ENCODE results near the gene UPK3BL1.
"Not testable (repeated sequence)": the region's sequence is repeated elsewhere in the genome, so short reads cannot be mapped to it uniquely, and the experiment has no call there.

DNA sequence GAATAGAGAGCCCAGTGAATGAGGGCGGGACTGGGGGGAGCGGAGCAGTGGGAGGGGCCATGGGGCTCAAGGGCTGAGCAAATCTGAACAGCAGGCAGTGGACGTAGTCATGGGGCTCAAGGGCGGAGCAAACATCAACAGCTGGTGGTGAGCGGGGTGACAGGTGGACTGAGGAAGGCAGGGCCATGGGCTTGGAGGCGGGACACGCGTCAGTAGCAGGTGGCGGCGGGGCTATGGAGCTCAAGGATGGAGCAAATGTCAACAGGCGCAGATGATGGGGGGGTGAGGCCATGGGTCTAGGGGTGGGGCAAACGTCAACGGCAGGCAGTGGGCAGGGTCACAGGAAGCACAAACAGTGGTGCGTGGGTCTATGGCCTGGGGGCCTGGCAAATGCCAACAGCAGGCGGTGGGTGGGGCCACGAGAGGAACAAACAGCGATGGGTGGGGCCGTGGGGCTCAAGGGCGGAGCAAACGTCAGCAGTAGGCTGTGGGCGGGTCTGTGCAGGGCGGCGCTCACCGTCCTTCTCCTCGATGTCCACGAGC, 50.0 kb downstream of the UPK3BL1 start:
- TF ChIP-seq, protein P1, sequence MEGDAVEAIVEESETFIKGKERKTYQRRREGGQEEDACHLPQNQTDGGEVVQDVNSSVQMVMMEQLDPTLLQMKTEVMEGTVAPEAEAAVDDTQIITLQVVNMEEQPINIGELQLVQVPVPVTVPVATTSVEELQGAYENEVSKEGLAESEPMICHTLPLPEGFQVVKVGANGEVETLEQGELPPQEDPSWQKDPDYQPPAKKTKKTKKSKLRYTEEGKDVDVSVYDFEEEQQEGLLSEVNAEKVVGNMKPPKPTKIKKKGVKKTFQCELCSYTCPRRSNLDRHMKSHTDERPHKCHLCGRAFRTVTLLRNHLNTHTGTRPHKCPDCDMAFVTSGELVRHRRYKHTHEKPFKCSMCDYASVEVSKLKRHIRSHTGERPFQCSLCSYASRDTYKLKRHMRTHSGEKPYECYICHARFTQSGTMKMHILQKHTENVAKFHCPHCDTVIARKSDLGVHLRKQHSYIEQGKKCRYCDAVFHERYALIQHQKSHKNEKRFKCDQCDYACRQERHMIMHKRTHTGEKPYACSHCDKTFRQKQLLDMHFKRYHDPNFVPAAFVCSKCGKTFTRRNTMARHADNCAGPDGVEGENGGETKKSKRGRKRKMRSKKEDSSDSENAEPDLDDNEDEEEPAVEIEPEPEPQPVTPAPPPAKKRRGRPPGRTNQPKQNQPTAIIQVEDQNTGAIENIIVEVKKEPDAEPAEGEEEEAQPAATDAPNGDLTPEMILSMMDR (IDR thresholded peaks at IDR 0.05), result not testable (repeated sequence)
- TF ChIP-seq POLR2A (IDR thresholded peaks at IDR 0.05), result not testable (repeated sequence)
